Upper lobe of right lung (tissue), 1 donor: ENCODE measurements around the gene DENND6B. TPM values are rescaled to one million over a fixed set of nuclear protein-coding genes. Genes with fewer than 3 reads are reported as not detected.

Source experiments
- ATAC-seq: fragments of 200-7000 bp; cut with Tn5 transposase; one replicate; pipeline ENCODE4 v1.9.1; 2020; ENCODE audit warnings: mild to moderate bottlenecking, moderate library complexity
- DNase-seq: peaks from one replicate; pipeline ENCODE4 v3.0.0-alpha.2; 2020
- H3K27ac ChIP-seq: fragments of 200-600 bp; one replicate; pipeline ENCODE4 v1.8.0; 2022
- H3K27me3 ChIP-seq: fragments of 200-600 bp; one replicate; pipeline ENCODE4 v1.8.0; 2022; ENCODE audit warnings: mild to moderate bottlenecking
- H3K36me3 ChIP-seq: fragments of 200-600 bp; one replicate; pipeline ENCODE4 v1.8.0; 2022
- H3K4me1 ChIP-seq: fragments of 200-600 bp; one replicate; pipeline ENCODE4 v1.8.0; 2022
- H3K4me3 ChIP-seq: fragments of 200-600 bp; one replicate; pipeline ENCODE4 v1.8.0; 2022; ENCODE audit warnings: mild to moderate bottlenecking
- H3K9me3 ChIP-seq: fragments of 200-600 bp; one replicate; pipeline ENCODE4 v1.8.0; 2022
- CTCF ChIP-seq: fragments of 200-600 bp; IDR thresholded peaks from one replicate; pipeline ENCODE4 v1.8.0; 2022; ENCODE audit warnings: antibody characterized with exemption
- intact Hi-C: fragments of 100-400 bp; cut with DNase I; formaldehyde crosslinking; loops from one replicate; pipeline ENCODE4 v1.11.0; 2022
- total RNA-seq: library from RNA; stranded (reverse); fragmentation: NEBNext Ultra II Directional; extraction: Animal tissue kit (Norgen Biotek cat#: 25700); gene quantifications from one replicate; pipeline ENCODE4 v1.2.1, GENCODE V29; 2021
- donor health status: DM: no; HTN: yes; CAD: no; lungs with severe emphysema.

DENND6B gene
- total RNA-seq, 1 donor from 2014 or later = 9.3 TPM

GRCh38 chr22:50270666-50271394, 56.0 kb downstream of the DENND6B start:
- TF ChIP-seq CTCF = no peak
- DNase-seq (peak; percentile 87), ATAC-seq (peak; percentile 54)
- intact Hi-C loops = loop anchor here (10.0 kb wide), 1 partner anchor 54 kb away; the partner anchor contains the start of gene DENND6B
- peaks cover 11% of the 10 kb centered on the region for H3K36me3 ChIP-seq
- peaks cover 43% of the 10 kb centered on the region for H3K4me1 ChIP-seq
- no peaks in the 10 kb centered on the region for H3K9me3 ChIP-seq
- H3K27ac ChIP-seq = peak overlapping the region; percentile 63
- H3K27me3 ChIP-seq = no peaks in the 10 kb centered on the region
- H3K4me3 ChIP-seq = peak overlapping the region; percentile 56

GRCh38 chr22:50269970-50270665, 56.7 kb downstream of the DENND6B start, which contains the start of gene MAPK11:
MAPK11 (minus strand) TSS chr22:50270380; CDS start chr22:50270292, 88 bp downstream.
- peaks cover 3% of the 10 kb centered on the region for H3K36me3 ChIP-seq
- no peaks in the 10 kb centered on the region for H3K27me3 ChIP-seq
- peak; percentile 16 for ATAC-seq
- peak within 1 kb of the TSS; percentile 63 for H3K27ac ChIP-seq
- intact Hi-C loops = loop anchor here (10.0 kb wide), 2 partner anchors 55 to 235 kb away; partner anchors contain the start of genes DENND6B, LMF2 and NCAPH2
- TF ChIP-seq CTCF = no peak
- no peaks in the 10 kb centered on the region for H3K9me3 ChIP-seq
- DNase-seq = no peak
- H3K4me1 ChIP-seq = peaks cover 43% of the 10 kb centered on the region
- peak within 1 kb of the TSS; percentile 56 for H3K4me3 ChIP-seq

- H3K27ac ChIP-seq = peak overlapping the region; percentile 13
- H3K9me3 ChIP-seq = no peaks in the 10 kb centered on the region
- TF ChIP-seq CTCF = no peak
- peak overlapping the region; percentile 56 for H3K4me3 ChIP-seq
- H3K27me3 ChIP-seq = no peaks in the 10 kb centered on the region
- no peak for DNase-seq
- no peaks in the 10 kb centered on the region for H3K36me3 ChIP-seq
- peaks cover 43% of the 10 kb centered on the region for H3K4me1 ChIP-seq
- intact Hi-C loops = loop anchor here (10.0 kb wide), 1 partner anchor 235 kb away; the partner anchor contains the start of genes LMF2 and NCAPH2
- no peak for ATAC-seq
Measured at GRCh38 chr22:50269573-50269969, 57.2 kb downstream of the DENND6B start.

GRCh38 chr22:50268655-50269113, 58.1 kb downstream of the DENND6B start:
- DNase-seq (peak; percentile 80), ATAC-seq (no peak)
- Histone ChIP-seq H3K27ac (no peak overlapping the region), H3K9me3 (no peaks in the 10 kb centered on the region), H3K4me1 (peaks cover 43% of the 10 kb centered on the region), H3K36me3 (no peaks in the 10 kb centered on the region), H3K27me3 (peaks cover under 1% of the 10 kb centered on the region), H3K4me3 (peak overlapping the region; percentile 56)
- intact Hi-C loops = loop anchor here (10.0 kb wide), 1 partner anchor 236 kb away; the partner anchor contains the start of genes LMF2 and NCAPH2
- no peak for TF ChIP-seq CTCF

GRCh38 chr22:50267591-50268390, 59.0 kb downstream of the DENND6B start:
- H3K36me3 ChIP-seq = no peaks in the 10 kb centered on the region
- intact Hi-C loops = loop anchor here (10.0 kb wide), 1 partner anchor 237 kb away; the partner anchor contains the start of genes LMF2 and NCAPH2
- no peak overlapping the region for H3K27ac ChIP-seq
- no peaks in the 10 kb centered on the region for H3K9me3 ChIP-seq
- TF ChIP-seq CTCF = no peak
- H3K27me3 ChIP-seq = peaks cover 5% of the 10 kb centered on the region
- H3K4me3 ChIP-seq = peak overlapping the region; percentile 33
- H3K4me1 ChIP-seq = peaks cover 43% of the 10 kb centered on the region
- DNase-seq (peak; percentile 86), ATAC-seq (peak; percentile 71)
